Measurements from ENCODE around the gene LPP.

GRCh38 chr3:188305220-188305619 is 151.3 kb downstream of the LPP start:
- TF ChIP-seq, protein P1, sequence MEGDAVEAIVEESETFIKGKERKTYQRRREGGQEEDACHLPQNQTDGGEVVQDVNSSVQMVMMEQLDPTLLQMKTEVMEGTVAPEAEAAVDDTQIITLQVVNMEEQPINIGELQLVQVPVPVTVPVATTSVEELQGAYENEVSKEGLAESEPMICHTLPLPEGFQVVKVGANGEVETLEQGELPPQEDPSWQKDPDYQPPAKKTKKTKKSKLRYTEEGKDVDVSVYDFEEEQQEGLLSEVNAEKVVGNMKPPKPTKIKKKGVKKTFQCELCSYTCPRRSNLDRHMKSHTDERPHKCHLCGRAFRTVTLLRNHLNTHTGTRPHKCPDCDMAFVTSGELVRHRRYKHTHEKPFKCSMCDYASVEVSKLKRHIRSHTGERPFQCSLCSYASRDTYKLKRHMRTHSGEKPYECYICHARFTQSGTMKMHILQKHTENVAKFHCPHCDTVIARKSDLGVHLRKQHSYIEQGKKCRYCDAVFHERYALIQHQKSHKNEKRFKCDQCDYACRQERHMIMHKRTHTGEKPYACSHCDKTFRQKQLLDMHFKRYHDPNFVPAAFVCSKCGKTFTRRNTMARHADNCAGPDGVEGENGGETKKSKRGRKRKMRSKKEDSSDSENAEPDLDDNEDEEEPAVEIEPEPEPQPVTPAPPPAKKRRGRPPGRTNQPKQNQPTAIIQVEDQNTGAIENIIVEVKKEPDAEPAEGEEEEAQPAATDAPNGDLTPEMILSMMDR (IDR thresholded peaks at IDR 0.05) = no peak
- TF ChIP-seq EZH2 (IDR thresholded peaks at IDR 0.05; ENCODE audit: borderline replicate concordance, insufficient read depth, low read depth, low read length, poor library complexity, severe bottlenecking) = no peak
